ENCODE results near the gene ZBTB7C.

The ZBTB7C gene

DNA sequence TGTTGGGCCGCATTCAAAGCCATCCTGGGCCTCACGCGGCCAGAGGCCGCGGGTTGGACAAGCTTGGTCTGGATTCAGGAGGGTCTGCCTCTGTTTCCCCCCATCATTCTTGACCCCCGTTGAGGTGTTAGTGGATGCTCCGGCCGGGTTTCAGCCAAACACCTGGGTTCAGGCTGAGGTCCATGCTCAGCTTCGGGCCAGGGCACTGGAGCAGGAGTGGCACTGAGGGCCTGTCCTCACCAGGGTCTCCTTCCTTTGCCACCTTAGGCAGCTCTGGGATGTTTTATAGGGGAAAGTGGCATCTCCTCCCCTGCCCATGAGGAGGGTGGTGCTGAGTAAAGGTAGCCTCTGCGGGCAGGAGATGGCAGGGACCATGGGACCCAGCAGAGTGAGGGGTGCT, 401.8 kb downstream of the ZBTB7C start:
- DNase-seq (ENCODE audit: low read depth), result no peak
- H3K4me3 ChIP-seq (replicated peaks; ENCODE audit: low read depth, low read length), result no peak overlapping the region
- no peak for TF ChIP-seq CTCF (IDR thresholded peaks at IDR 0.05; ENCODE audit: low read length, missing control alignments)

- no peak for DNase-seq (ENCODE audit: low read depth)
Observed at GRCh38 chr18:48006415-48007175, 402.6 kb downstream of the ZBTB7C start.

DNA sequence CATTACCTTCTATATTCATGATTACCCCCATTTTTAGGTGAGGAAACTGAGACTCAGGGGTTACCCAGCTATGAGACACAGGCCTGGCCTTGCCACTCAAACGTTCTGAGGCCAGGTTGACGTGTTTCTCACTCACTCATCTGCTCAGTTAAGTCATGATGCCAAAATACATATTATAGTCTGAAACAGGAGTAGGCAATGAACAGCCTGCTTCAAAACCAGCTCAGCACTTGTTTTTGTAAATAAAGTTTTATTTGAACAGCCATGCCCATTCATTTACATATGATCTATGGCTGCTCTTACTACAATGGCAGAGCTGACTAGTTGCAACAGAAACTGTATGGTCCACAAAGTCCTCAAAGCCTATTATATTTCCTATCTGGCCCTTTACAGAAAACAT, 404.6 kb downstream of the ZBTB7C start:
- TF ChIP-seq CTCF (IDR thresholded peaks at IDR 0.05; ENCODE audit: low read length, missing control alignments), result no peak
- DNase-seq (ENCODE audit: low read depth), result no peak

More at GRCh38 chr18:48006415-48007175, 402.6 kb downstream of the ZBTB7C start:
- no peak for TF ChIP-seq CTCF (IDR thresholded peaks at IDR 0.05; ENCODE audit: low read length, missing control alignments)
- no peak overlapping the region for H3K4me3 ChIP-seq (replicated peaks; ENCODE audit: low read depth, low read length)

DNA sequence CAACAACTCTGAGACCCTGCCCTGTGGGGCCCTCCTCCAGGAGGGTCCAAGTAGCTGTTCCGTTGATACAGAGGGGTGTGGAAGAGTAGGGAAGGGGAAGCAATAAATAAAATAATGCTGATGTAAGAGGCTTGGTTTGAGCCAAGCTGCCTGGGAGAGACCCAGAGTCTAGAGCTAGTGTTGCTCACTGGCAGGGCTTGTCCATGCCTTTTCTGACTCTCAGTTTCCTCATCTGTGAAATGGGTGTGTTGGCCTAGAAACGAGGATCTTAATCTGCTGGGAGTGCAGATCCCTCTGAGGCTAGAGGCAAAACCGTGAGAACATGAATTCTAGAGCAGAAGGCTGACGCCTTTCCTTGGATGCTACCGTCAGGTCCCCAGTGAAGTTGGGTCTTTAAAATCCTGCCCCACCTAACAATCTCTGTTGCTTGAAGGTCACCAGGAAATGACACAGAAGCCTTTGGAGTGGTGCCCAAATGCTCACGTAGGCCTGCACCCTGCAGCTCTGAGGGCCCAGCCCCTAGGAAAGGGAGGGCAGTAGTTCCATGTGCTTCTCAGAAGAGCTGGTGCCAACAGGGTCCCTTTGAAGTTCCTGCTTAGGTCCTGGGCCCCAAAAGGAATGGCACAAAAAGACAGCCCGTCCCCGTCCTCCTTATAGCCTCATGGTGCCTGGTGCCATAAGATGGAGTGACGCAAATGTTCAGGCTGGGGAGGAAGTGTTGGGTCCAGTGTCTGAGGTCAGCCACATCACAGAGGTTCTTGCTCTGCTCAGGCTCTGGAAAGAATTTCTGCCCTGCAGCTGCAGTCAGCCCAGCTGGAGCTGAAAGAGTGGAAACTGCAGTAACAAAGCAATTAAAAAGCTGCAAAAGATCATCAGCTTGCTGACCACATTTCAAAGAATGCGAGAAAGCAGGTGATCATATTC, 405.5 kb downstream of the ZBTB7C start:
- TF ChIP-seq CTCF (IDR thresholded peaks at IDR 0.05; ENCODE audit: low read length, missing control alignments), result no peak
- DNase-seq (ENCODE audit: low read depth), result peak; percentile 67
- H3K4me3 ChIP-seq (replicated peaks; ENCODE audit: low read depth, low read length), result no peak overlapping the region

More for the DNA sequence above, 404.6 kb downstream of the ZBTB7C start:
- no peak overlapping the region for H3K4me3 ChIP-seq (replicated peaks; ENCODE audit: low read depth, low read length)

DNA sequence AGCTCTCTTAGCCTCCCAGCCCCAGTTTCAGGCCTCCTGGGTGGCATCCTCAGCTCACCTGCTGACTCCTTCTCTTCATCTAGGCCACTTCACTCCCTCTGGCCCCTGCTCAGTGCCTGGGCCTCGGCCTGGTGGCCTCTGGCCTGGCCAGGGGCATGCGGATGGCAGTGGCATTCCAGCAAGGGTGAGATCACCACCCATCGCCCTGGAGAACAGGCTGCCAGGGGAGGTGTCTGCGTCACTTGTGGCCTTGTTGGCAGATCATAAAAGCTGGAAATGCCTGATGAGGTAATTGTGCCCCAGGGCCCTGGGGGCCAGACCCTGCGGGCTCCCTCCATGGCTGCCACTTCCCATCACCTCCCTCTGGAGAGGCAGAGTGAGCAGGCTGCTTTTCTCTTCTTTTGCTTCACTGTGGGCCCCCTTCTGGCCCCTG, 406.2 kb downstream of the ZBTB7C start:
- DNase-seq (ENCODE audit: low read depth), result peak; percentile 59
- no peak for TF ChIP-seq CTCF (IDR thresholded peaks at IDR 0.05; ENCODE audit: low read length, missing control alignments)
- H3K4me3 ChIP-seq (replicated peaks; ENCODE audit: low read depth, low read length), result no peak overlapping the region

DNA sequence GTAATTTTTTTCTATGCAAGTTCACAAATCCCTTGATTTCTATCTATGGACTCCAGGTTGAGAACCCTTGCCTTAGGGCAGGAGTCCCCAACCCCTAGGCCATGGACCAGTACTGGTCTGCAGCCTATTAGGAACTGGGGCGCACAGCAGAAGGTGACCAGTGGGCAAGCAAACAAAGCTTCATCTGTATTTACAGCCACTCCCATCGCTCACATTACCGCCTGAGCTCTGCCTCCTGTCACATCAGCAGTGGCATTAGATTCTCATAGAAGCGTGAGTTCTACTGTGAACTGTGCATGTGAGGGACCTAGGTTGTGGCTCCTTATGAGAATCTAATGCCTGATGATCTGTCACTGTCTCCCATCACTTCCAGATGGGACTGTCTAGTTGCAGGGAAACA, 408.5 kb downstream of the ZBTB7C start:
- no peak overlapping the region for H3K4me3 ChIP-seq (replicated peaks; ENCODE audit: low read depth, low read length)
- TF ChIP-seq CTCF (IDR thresholded peaks at IDR 0.05; ENCODE audit: low read length, missing control alignments), result no peak
- no peak for DNase-seq (ENCODE audit: low read depth)

Data from fibroblast of pulmonary artery (primary cell).